IMR-90 (cell line): ENCODE results near the gene NUP93. TPM values are rescaled to one million over a fixed set of nuclear protein-coding genes. Genes with fewer than 3 reads are reported as not detected.

Experiments used
- ATAC-seq: fragments of 200-7000 bp; cut with Tn5 transposase; 2 replicates; pipeline ENCODE4 v1.9.1; 2020; ENCODE audit warnings: low read depth, mild to moderate bottlenecking, moderate library complexity
- BruUV-seq: library from RNA; stranded (reverse); fragments of 400-500 nt; replicated peaks from 2 replicates; lab custom pipeline; 2021; lab: Mats Ljungman, UMichigan
- CTCF ChIA-PET: fragments of 300-600 bp; formaldehyde crosslinking; extraction: SDS; loops from one replicate; lab custom pipeline; 2021; ENCODE audit warnings: antibody characterized with exemption; lab: Yijun Ruan, JAX
- POLR2A ChIA-PET: fragments of 300-600 bp; sonication (Branson Sonifier 250); formaldehyde crosslinking; loops from one replicate; lab custom pipeline; 2022; ENCODE audit warnings: antibody characterized with exemption; ENCODE audit not compliant: unreplicated experiment; lab: Charles Lee
- DNase-seq: peaks from one replicate; pipeline ENCODE4 v3.0.0; 2013
- H2AFZ ChIP-seq: replicated peaks from 2 replicates; pipeline ENCODE3; 2013; ENCODE audit warnings: low read length, mild to moderate bottlenecking; ENCODE audit not compliant: poor library complexity
- H2AK5ac ChIP-seq: 2 replicates; pipeline ENCODE4 v1.6.1; 2013; ENCODE audit warnings: low read depth, low read length, inconsistent platforms
- H2AK9ac ChIP-seq: replicated peaks from 2 replicates; pipeline ENCODE3; 2013; ENCODE audit warnings: mild to moderate bottlenecking, low read depth, low read length, moderate library complexity; ENCODE audit not compliant: poor library complexity
- H2BK120ac ChIP-seq: 2 replicates; pipeline ENCODE4 v1.6.1; 2013; ENCODE audit warnings: low read depth, low read length, inconsistent platforms
- H2BK15ac ChIP-seq: 3 replicates; pipeline ENCODE4 v1.6.1; 2013; ENCODE audit warnings: low read depth, low read length, inconsistent platforms
- H2BK20ac ChIP-seq: 2 replicates; pipeline ENCODE4 v1.6.1; 2013; ENCODE audit warnings: low read depth, mild to moderate bottlenecking, inconsistent platforms, low read length, moderate library complexity
- H2BK5ac ChIP-seq: 2 replicates; pipeline ENCODE4 v1.6.1; 2013; ENCODE audit warnings: mild to moderate bottlenecking, low read depth, low read length, inconsistent platforms; ENCODE audit not compliant: poor library complexity, severe bottlenecking
- H3K14ac ChIP-seq: replicated peaks from 2 replicates; pipeline ENCODE4 v1.6.1; 2013; ENCODE audit warnings: low read depth, low read length, inconsistent platforms
- H3K18ac ChIP-seq: 2 replicates; pipeline ENCODE4 v1.6.1; 2013; ENCODE audit warnings: low read depth, low read length, control low read depth
- H3K23ac ChIP-seq: 2 replicates; pipeline ENCODE4 v1.6.1; 2013; ENCODE audit warnings: low read depth, low read length, inconsistent platforms
- H3K27ac ChIP-seq: 2 replicates; pipeline ENCODE4 v1.5.1; 2013; ENCODE audit warnings: mild to moderate bottlenecking, control low read depth, low read length; ENCODE audit not compliant: insufficient read depth
- H3K27me3 ChIP-seq: 2 replicates; pipeline ENCODE4 v1.6.1; 2013; ENCODE audit warnings: low read length; ENCODE audit not compliant: control insufficient read depth, insufficient read depth
- H3K36me3 ChIP-seq: 2 replicates; pipeline ENCODE4 v1.6.1; 2013; ENCODE audit warnings: low read length, mixed read lengths; ENCODE audit not compliant: control insufficient read depth, insufficient read depth
- H3K4ac ChIP-seq: 2 replicates; pipeline ENCODE4 v1.6.1; 2013; ENCODE audit warnings: low read depth, low read length, inconsistent platforms
- H3K4me1 ChIP-seq: 2 replicates; pipeline ENCODE4 v1.6.1; 2013; ENCODE audit warnings: low read length, mixed read lengths; ENCODE audit not compliant: control insufficient read depth, insufficient read depth
- H3K4me2 ChIP-seq: 2 replicates; pipeline ENCODE4 v1.6.1; 2013; ENCODE audit warnings: low read depth, mild to moderate bottlenecking, control low read depth, low read length, moderate library complexity
- H3K4me3 ChIP-seq: 2 replicates; pipeline ENCODE4 v1.5.1; 2013; ENCODE audit warnings: low read depth, mild to moderate bottlenecking, control low read depth, low read length, moderate library complexity; ENCODE audit not compliant: insufficient read depth
- H3K56ac ChIP-seq: 2 replicates; pipeline ENCODE4 v1.6.1; 2013; ENCODE audit warnings: low read length, inconsistent platforms; ENCODE audit not compliant: insufficient read depth; ENCODE audit errors: extremely low read depth
- H3K79me1 ChIP-seq, 2 experiments: 2 replicates each; pipeline ENCODE4 v1.6.1; 2013; ENCODE audit warnings: low read length in 2 of 2, inconsistent platforms in 1 of 2, low read depth in 1 of 2
- H3K9ac ChIP-seq: 2 replicates; pipeline ENCODE4 v1.6.1; 2013; ENCODE audit warnings: low read depth, low read length, control low read depth
- H3K9me1 ChIP-seq: 2 replicates; pipeline ENCODE4 v1.6.1; 2013; ENCODE audit warnings: low read length, inconsistent platforms; ENCODE audit not compliant: insufficient read depth
- H3K9me3 ChIP-seq: 2 replicates; pipeline ENCODE4 v1.6.1; 2013; ENCODE audit warnings: low read length; ENCODE audit not compliant: control insufficient read depth, insufficient read depth
- H4K20me1 ChIP-seq: 2 replicates; pipeline ENCODE4 v1.6.1; 2013; ENCODE audit warnings: low read length, inconsistent platforms; ENCODE audit not compliant: insufficient read depth
- H4K5ac ChIP-seq: 2 replicates; pipeline ENCODE4 v1.6.1; 2013; ENCODE audit warnings: mild to moderate bottlenecking, low read depth, low read length, control low read depth
- H4K8ac ChIP-seq, 2 experiments: 2 replicates each; pipeline ENCODE4 v1.6.1; 2013; ENCODE audit warnings: low read depth in 2 of 2, low read length in 2 of 2, control low read depth in 1 of 2, inconsistent platforms in 1 of 2
- H4K91ac ChIP-seq: 2 replicates; pipeline ENCODE4 v1.6.1; 2013; ENCODE audit warnings: low read depth, low read length, inconsistent platforms; ENCODE audit not compliant: insufficient read depth
- CHD1 ChIP-seq: IDR thresholded peaks from 2 replicates; pipeline ENCODE4 v1.6.1; 2012; ENCODE audit warnings: low read depth, low read length, improper control_type of control experiment
- FOS ChIP-seq: fragments of 150-350 bp; IDR thresholded peaks from 2 replicates; pipeline ENCODE4 v1.6.1; 2016; ENCODE audit warnings: low read depth, low read length
- MAFK ChIP-seq: IDR thresholded peaks from 2 replicates; pipeline ENCODE4 v1.6.1; 2012; ENCODE audit warnings: low read depth, low read length, improper control_type of control experiment
- RFX5 ChIP-seq: IDR thresholded peaks from 2 replicates; pipeline ENCODE4 v1.8.0; 2012; ENCODE audit warnings: low read depth, mild to moderate bottlenecking, low read length, moderate library complexity
- WGBS, 2 experiments: methylation state at CpG; one replicate each; pipeline versions ENCODE4 v1.1.5 to v1.1.7; 2013; ENCODE audit warnings: missing lambda C conversion rate in 2 of 2; ENCODE audit not compliant: insufficient read length in 1 of 2; ENCODE audit errors: extremely low coverage in 2 of 2; 5-methylcytosine and 5-hydroxymethylcytosine counted together
- dilution Hi-C: fragments of 300-500 bp; cut with HindIII; formaldehyde crosslinking; loops from one replicate; pipeline ENCODE4 v1.14.3; 2018; ENCODE audit warnings: low sequenced_read_pairs; ENCODE audit not compliant: unreplicated experiment
- in situ Hi-C: fragments of 300-500 bp; cut with MboI; formaldehyde crosslinking; loops from 3 replicates; pipeline ENCODE4 v1.14.3; 2019; ENCODE audit warnings: low sequenced_read_pairs, inconsistent platforms, mixed read lengths
- intact Hi-C: fragments of 100-400 bp; cut with micrococcal nuclease; formaldehyde crosslinking; loops from 2 replicates; pipeline ENCODE4 v1.10.0; 2022
- polyA plus RNA-seq, 3 experiments: library from polyadenylated mRNA; depleted of rRNA; stranded (reverse); fragments of >200 nt; gene quantifications; 2 replicates each; pipeline ENCODE4 v1.2.3, GENCODE V29; 2012; ENCODE audit warnings: low replicate concordance in 1 of 3
- total RNA-seq: library from RNA; depleted of rRNA; stranded (reverse); fragments of >200 nt; gene quantifications from 2 replicates; pipeline ENCODE4 v1.2.3, GENCODE V29; 2012

The NUP93 gene
- total and polyA plus RNA-seq, 2 of the 4 experiments (the other 2 are of a cell fraction), result 54.6 to 72.6 TPM

DNA sequence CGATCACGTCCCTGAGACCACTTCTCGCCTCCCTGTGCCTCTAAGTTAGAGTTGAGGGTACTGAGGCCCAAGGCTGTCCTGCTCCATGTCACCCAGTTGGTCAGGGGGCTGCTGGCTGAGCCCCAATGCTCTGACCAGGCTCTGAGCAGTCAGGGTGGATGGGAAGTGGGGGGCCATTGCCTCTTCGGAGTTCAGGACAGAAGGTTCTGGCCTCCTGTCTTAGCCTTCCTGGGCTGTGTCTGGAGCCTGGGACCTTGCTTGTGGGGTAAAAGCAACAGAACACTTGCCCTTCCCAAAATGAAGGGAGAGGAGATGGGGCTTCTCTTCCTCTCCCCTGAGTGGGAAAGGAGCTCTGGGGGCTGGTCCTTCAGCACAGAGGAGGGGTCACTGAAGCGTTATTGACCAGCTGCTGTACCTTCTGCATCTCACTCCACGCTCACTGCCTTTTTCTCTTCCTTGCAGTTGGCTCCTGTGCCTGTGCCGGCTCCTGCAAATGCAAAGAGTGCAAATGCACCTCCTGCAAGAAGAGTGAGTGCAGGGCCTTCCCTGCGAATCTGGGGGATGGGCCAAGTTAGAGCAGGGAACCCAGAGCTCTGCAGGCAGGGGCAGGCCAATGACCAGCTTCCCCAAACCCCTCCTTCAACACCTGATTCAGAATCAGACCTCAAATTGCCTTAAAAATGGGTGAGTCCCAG, 47.1 kb upstream of the NUP93 start (continued):
- TF ChIP-seq CHD1 (no peak), RFX5 (no peak)

DNA sequence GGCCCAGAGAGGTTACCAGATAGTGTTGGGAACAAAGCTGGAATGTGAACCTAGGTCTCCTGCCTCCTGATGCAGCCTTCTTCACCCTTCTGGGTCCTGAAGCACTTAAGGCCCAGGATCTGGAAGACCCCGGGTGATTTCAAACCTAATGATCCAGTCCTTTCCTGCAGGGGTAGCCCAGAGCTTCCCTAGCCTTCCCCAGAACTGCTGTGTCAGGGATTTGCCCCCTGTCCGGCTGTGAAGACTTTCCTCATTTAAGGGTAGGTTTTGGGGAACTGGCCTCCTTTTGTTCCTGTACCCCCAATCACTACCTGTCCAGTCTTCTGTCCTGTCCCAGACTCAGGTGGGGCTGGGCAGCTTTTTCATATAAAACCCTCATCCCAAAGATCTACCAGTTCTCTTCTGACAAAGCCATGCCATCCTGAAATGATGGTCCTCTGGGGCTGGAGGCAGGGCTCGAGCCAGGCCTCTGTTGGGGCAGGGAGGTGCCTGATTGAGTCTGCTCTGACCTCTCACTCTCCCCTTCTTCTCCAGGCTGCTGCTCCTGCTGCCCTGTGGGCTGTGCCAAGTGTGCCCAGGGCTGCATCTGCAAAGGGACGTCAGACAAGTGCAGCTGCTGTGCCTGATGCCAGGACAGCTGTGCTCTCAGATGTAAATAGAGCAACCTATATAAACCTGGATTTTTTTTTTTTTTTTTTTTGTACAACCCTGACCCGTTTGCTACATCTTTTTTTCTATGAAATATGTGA, 46.3 kb upstream of the NUP93 start:
- Histone ChIP-seq H3K4me1 (peaks cover 7% of the 10 kb centered on the region; the same call in 1 of the 2 replicates), H3K4me3 (no peak overlapping the region), H3K9me1 (no peaks in the 10 kb centered on the region), H3K27me3 (no peaks in the 10 kb centered on the region), H4K8ac (no peak overlapping the region), H2AFZ (no peak overlapping the region), H2BK120ac (no peak overlapping the region), H3K18ac (no peak overlapping the region), H3K79me1 (peaks cover 3% of the 10 kb centered on the region in 2 experiments; a peak in 1 of 4 replicates), H3K23ac (no peak overlapping the region), H2AK9ac (peak overlapping the region; percentile 90), H3K4ac (no peak overlapping the region), H3K36me3 (no peaks in the 10 kb centered on the region; the same call in 1 of the 2 replicates), H2BK15ac (no peak overlapping the region), H2AK5ac (0 out of 2 replicates have a peak overlapping the region, but pooled peaks have one; percentile 44), H3K9ac (no peak overlapping the region; the same call in 1 of the 2 replicates), H3K4me2 (no peak overlapping the region; the same call in 1 of the 2 replicates), H2BK20ac (no peak overlapping the region), H4K91ac (no peak overlapping the region), H3K14ac (no peak overlapping the region), H3K56ac (no peak overlapping the region), H2BK5ac (no peak overlapping the region), H3K9me3 (peaks cover 3% of the 10 kb centered on the region; the same call in 1 of the 2 replicates), H3K27ac (no peak overlapping the region), H4K5ac (no peak overlapping the region), H4K20me1 (no peaks in the 10 kb centered on the region)
- in situ Hi-C loops, result no loop called here
- dilution Hi-C loops, result no loop called here
- CTCF ChIA-PET, result interaction anchor here (1.4 to 1.8 kb wide), 2 partner anchors 10 to 18 kb away, joined by 4 to 8 read pairs; no protein-coding TSS in a partner anchor
- intact Hi-C loops, result loop anchor here (5.0 kb wide), 2 partner anchors 56 to 76 kb away; partner anchors contain the start of genes MT1E and MT2A
- WGBS, 2 experiments, result no CpG with 5 or more reads among the region's 5 CpGs
- TF ChIP-seq MAFK (peak; percentile 76), FOS (no peak)
- no TSS peak for BruUV-seq
- DNase-seq, result no peak
- POLR2A ChIA-PET, result no interaction called here
- ATAC-seq, result no peak
